B cell (primary cell): ENCODE measurements around the gene COL16A1. TPM values are rescaled to one million over a fixed set of nuclear protein-coding genes. Genes with fewer than 3 reads are reported as not detected.

ENCODE experiments used
- ATAC-seq: fragments of 200-7000 bp; cut with Tn5 transposase; one replicate; pipeline ENCODE4 v1.10.0; 2021; ENCODE audit warnings: low read depth, mild to moderate bottlenecking, moderate number of reproducible peaks, moderate library complexity
- CTCF ChIA-PET: fragments of 350-600 bp; sonication (Branson Sonifier 250); formaldehyde crosslinking; loops from one replicate; lab custom pipeline; 2021; ENCODE audit warnings: antibody characterized with exemption, inconsistent platforms; lab: Charles Lee
- POLR2A ChIA-PET: fragments of 350-600 bp; sonication (Branson Sonifier 250); formaldehyde crosslinking; loops from one replicate; lab custom pipeline; 2021; ENCODE audit warnings: antibody characterized with exemption; lab: Charles Lee
- DNase-seq: peaks from one replicate; pipeline ENCODE4 v3.0.0; 2013
- H2AFZ ChIP-seq: 2 replicates; pipeline ENCODE4 v1.6.1; 2012; ENCODE audit warnings: mild to moderate bottlenecking, low read depth, low read length; ENCODE audit not compliant: insufficient read depth, poor library complexity, severe bottlenecking
- H3K27ac ChIP-seq, 2 donors: 1 replicate in 1 of 2; 2 replicates in 1 of 2; pipeline ENCODE4 v1.5.1; 2012 to 2013; ENCODE audit warnings: low read length in 2 of 2, mild to moderate bottlenecking in 2 of 2, moderate library complexity in 1 of 2
- H3K27me3 ChIP-seq, 4 experiments: fragments of 200-600 bp in 1 of 4; sonication (generic) in 1 of 4; replicated peaks in 1 of 4; 1 replicate in 2 of 4; 2 replicates in 2 of 4; pipeline versions ENCODE4 v1.6.1 to v1.7.0; 2013 to 2016; ENCODE audit warnings: low read length in 3 of 4, mild to moderate bottlenecking in 2 of 4, mixed read lengths in 1 of 4, moderate library complexity in 1 of 4; ENCODE audit not compliant: insufficient read depth in 4 of 4, control insufficient read depth in 3 of 4; ENCODE audit errors: control extremely low read depth in 1 of 4
- H3K36me3 ChIP-seq, 2 experiments: replicated peaks in 1 of 2; 1 replicate in 1 of 2; 2 replicates in 1 of 2; pipeline versions ENCODE4 v1.6.1 to v1.7.1; 2013; ENCODE audit warnings: low read length in 1 of 2; ENCODE audit not compliant: insufficient read depth in 2 of 2, control insufficient read depth in 1 of 2; ENCODE audit errors: control extremely low read depth in 1 of 2, extremely low read depth in 1 of 2
- H3K4me1 ChIP-seq, 2 donors: fragments of 200-600 bp in 1 of 2; sonication (generic) in 1 of 2; 1 replicate in 1 of 2; 2 replicates in 1 of 2; pipeline versions ENCODE4 v1.5.1 to v1.6.1; 2013 to 2017; ENCODE audit warnings: low read length in 2 of 2; ENCODE audit not compliant: control insufficient read depth in 2 of 2, insufficient read depth in 2 of 2
- H3K4me2 ChIP-seq: replicated peaks from 2 replicates; pipeline ENCODE3; 2012; ENCODE audit warnings: mild to moderate bottlenecking, low read depth, low read length; ENCODE audit not compliant: poor library complexity, severe bottlenecking
- H3K4me3 ChIP-seq, 5 experiments: fragments of 200-600 bp in 1 of 5; sonication (generic) in 1 of 5; 1 replicate in 3 of 5; 2 replicates in 2 of 5; pipeline versions ENCODE4 v1.5.1 to v1.7.0; 2011 to 2016; ENCODE audit warnings: low read length in 4 of 5, mild to moderate bottlenecking in 4 of 5, low read depth in 2 of 5, control low read depth in 1 of 5, moderate library complexity in 1 of 5; ENCODE audit not compliant: insufficient read depth in 1 of 5; ENCODE audit errors: control extremely low read depth in 1 of 5, extremely low read depth in 1 of 5
- H3K79me2 ChIP-seq: fragments of 200-600 bp; sonication (generic); one replicate; pipeline ENCODE4 v1.6.0; 2016; ENCODE audit warnings: low read length; ENCODE audit not compliant: control insufficient read depth, insufficient read depth
- H3K9ac ChIP-seq: fragments of 200-600 bp; sonication (generic); 2 replicates; pipeline ENCODE4 v1.6.1; 2017; ENCODE audit warnings: mild to moderate bottlenecking, low read length, moderate library complexity
- H3K9me3 ChIP-seq, 3 donors: one replicate each; pipeline versions ENCODE4 v1.6.1 to v1.7.1; 2013; ENCODE audit warnings: low read length in 2 of 3; ENCODE audit not compliant: control insufficient read depth in 2 of 3, insufficient read depth in 1 of 3; ENCODE audit errors: control extremely low read depth in 1 of 3
- H4K20me1 ChIP-seq: 2 replicates; pipeline ENCODE4 v1.6.0; 2012; ENCODE audit warnings: mild to moderate bottlenecking, low read length; ENCODE audit not compliant: insufficient read depth, control insufficient read depth, poor library complexity, severe bottlenecking
- H3K27ac Mint-ChIP-seq: one replicate; pipeline ENCODE4 v1.8.0; 2021; ENCODE audit warnings: mixed read lengths
- H3K27me3 Mint-ChIP-seq: one replicate; pipeline ENCODE4 v1.8.0; 2021; ENCODE audit warnings: mixed read lengths
- H3K4me1 Mint-ChIP-seq: one replicate; pipeline ENCODE4 v1.8.0; 2021; ENCODE audit warnings: mixed read lengths
- H3K4me3 Mint-ChIP-seq: one replicate; pipeline ENCODE4 v1.8.0; 2021; ENCODE audit warnings: mixed read lengths
- H3K9me3 Mint-ChIP-seq: one replicate; pipeline ENCODE4 v1.8.0; 2022; ENCODE audit warnings: mixed read lengths; ENCODE audit not compliant: insufficient read depth
- EZH2 ChIP-seq: IDR thresholded peaks from 2 replicates; pipeline ENCODE4 v1.6.1; 2012; ENCODE audit warnings: borderline replicate concordance, low read depth, mild to moderate bottlenecking, moderate library complexity, low read length; ENCODE audit not compliant: insufficient read depth, poor library complexity, severe bottlenecking
- WGBS: methylation state at CpG from one replicate; pipeline ENCODE4 v1.1.5; 2013; ENCODE audit warnings: missing lambda C conversion rate; ENCODE audit not compliant: insufficient coverage; 5-methylcytosine and 5-hydroxymethylcytosine counted together
- intact Hi-C: fragments of 100-400 bp; cut with micrococcal nuclease; formaldehyde crosslinking; loops from one replicate; pipeline ENCODE4 v1.10.0; 2022
- polyA plus RNA-seq: library from polyadenylated mRNA; depleted of rRNA; stranded (reverse); fragments of >200 nt; gene quantifications from 2 replicates; pipeline ENCODE4 v1.2.3, GENCODE V29; 2012
- total RNA-seq, 2 donors: library from RNA; stranded (reverse); fragments of 120-200 nt in 1 of 2; gene quantifications; 1 replicate in 1 of 2; 2 replicates in 1 of 2; pipeline versions ENCODE4 v1.2.3 to v1.2.4, GENCODE V29; 2013 to 2022
- TF ChIP-seq, protein P1 (sequence below): fragments of 200-600 bp; IDR thresholded peaks from one replicate; pipeline ENCODE4 v1.8.0; 2022; ENCODE audit warnings: antibody characterized with exemption, mild to moderate bottlenecking

COL16A1 gene
- total and polyA plus RNA-seq, 2 donors (not counting 1 experiment from before 2014, with no cell fraction given): 0.07 TPM; not detected in 1

DNA sequence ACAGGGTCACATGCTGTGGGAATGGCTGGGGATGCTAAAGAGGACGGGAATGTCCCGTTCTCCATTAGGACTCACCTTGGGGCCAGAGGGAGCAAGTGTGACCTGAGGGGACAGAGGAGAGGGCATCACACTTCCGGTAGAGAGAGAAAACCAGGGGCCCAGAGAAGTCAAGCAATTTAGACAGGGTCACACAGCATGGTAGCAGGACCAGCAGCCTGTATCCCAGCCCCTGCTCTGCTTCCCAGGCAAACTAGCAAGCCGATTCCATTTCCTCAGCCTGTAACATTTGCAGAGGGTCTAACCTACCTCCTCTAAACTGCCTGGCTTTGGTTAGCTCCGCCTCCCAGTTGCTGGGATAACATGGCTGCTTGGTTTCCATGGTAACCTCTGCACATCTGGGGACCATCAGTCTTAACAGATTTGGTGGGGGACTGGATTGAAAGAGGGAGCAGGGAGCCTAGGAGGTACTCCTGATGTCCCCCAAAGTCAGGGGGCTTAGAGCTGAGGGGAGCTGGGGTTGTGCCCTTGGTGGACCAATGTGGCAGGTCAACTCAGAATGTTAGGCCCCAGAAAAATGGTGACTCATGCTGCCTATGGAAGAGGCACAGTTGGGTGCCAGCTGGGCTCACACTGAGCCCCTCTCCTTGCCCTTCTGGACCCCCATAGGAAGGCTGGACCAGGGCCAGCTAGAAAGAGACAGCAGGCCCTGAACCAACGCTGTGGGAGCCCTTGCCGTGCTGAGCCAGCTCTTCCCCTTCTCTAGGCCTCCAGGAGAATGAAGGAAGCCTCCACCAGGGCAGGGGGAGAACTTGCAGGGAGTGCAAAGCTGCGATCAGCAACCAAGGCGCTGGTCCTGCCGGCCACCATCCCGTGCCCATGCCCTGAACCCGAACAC lies 9.5 kb downstream of the COL16A1 start:
- 79% methylated on average over 11 of the region's 12 CpGs for WGBS

DNA sequence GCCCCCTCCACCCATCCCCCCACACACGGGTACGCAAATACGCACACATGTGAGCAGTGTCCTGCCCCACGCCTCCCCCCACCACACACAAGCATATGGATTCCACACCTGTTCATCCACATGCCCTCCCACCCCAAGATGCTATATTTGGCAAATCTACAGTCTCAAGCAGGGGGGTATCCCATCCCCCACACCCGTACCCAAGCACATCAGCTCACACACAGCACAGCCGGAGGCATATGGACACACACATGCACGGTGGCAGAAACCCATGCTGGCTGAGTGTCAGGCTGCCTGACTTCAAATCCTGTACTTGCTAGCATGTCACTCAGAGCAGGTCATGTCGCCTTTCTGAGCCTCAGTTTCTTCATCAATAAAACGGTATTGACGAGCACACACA lies 10.6 kb downstream of the COL16A1 start:
- ChIA-PET POLR2A (no interaction called here), CTCF (no interaction called here)
- Histone ChIP-seq H3K79me2 (no peaks in the 10 kb centered on the region), H3K27me3 (peaks cover 0 to 2% (median 0%) of the 10 kb centered on the region in 4 experiments), H3K4me3 (no peak overlapping the region), H3K9ac (no peak overlapping the region), H3K4me2 (no peak overlapping the region), H3K27ac (no peak overlapping the region), H2AFZ (no peak overlapping the region), H3K4me1 (no peaks in the 10 kb centered on the region), H3K9me3 (no peaks in the 10 kb centered on the region), H4K20me1 (no peaks in the 10 kb centered on the region), H3K36me3 (no peaks in the 10 kb centered on the region)
- WGBS: 92% methylated on average over 10 of the region's 10 CpGs
- no peak overlapping the region for H3K4me3 Mint-ChIP-seq
- intact Hi-C loops: no loop called here
- no peak overlapping the region for H3K27ac Mint-ChIP-seq
- H3K27me3 Mint-ChIP-seq: peaks cover 3% of the 10 kb centered on the region
- ATAC-seq: no peak
- H3K9me3 Mint-ChIP-seq: no peaks in the 10 kb centered on the region
- no peak for DNase-seq
- H3K4me1 Mint-ChIP-seq: no peaks in the 10 kb centered on the region
- TF ChIP-seq, protein P1, sequence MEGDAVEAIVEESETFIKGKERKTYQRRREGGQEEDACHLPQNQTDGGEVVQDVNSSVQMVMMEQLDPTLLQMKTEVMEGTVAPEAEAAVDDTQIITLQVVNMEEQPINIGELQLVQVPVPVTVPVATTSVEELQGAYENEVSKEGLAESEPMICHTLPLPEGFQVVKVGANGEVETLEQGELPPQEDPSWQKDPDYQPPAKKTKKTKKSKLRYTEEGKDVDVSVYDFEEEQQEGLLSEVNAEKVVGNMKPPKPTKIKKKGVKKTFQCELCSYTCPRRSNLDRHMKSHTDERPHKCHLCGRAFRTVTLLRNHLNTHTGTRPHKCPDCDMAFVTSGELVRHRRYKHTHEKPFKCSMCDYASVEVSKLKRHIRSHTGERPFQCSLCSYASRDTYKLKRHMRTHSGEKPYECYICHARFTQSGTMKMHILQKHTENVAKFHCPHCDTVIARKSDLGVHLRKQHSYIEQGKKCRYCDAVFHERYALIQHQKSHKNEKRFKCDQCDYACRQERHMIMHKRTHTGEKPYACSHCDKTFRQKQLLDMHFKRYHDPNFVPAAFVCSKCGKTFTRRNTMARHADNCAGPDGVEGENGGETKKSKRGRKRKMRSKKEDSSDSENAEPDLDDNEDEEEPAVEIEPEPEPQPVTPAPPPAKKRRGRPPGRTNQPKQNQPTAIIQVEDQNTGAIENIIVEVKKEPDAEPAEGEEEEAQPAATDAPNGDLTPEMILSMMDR: no peak
- no peak for TF ChIP-seq EZH2

More for the DNA sequence above, 9.5 kb downstream of the COL16A1 start:
- H3K9me3 ChIP-seq: no peaks in the 10 kb centered on the region
- Mint-ChIP-seq H3K4me3 (no peak overlapping the region), H3K4me1 (peaks cover 4% of the 10 kb centered on the region), H3K27ac (no peak overlapping the region), H3K9me3 (no peaks in the 10 kb centered on the region), H3K27me3 (no peaks in the 10 kb centered on the region)
- no peak for TF ChIP-seq EZH2
- TF ChIP-seq, protein P1: no peak
- no peak overlapping the region for H2AFZ ChIP-seq
- H3K4me2 ChIP-seq: no peak overlapping the region
- peaks cover 0 to 2% (median 0%) of the 10 kb centered on the region in 4 experiments for H3K27me3 ChIP-seq
- no peak overlapping the region for H3K4me3 ChIP-seq
- ATAC-seq (no peak), DNase-seq (no peak)
- no peak overlapping the region for H3K9ac ChIP-seq
- CTCF ChIA-PET: no interaction called here
- no peak overlapping the region for H3K27ac ChIP-seq
- no peaks in the 10 kb centered on the region for H4K20me1 ChIP-seq
- POLR2A ChIA-PET: no interaction called here
- H3K36me3 ChIP-seq: no peaks in the 10 kb centered on the region
- no peaks in the 10 kb centered on the region for H3K79me2 ChIP-seq
- peaks cover 3 to 4% of the 10 kb centered on the region in 2 donors for H3K4me1 ChIP-seq
- intact Hi-C loops: no loop called here
